ENCODE data around the gene YAE1.

Gene YAE1

GRCh38 chr7:39587393-39587792 lies 21.2 kb downstream of the YAE1 start:
- no peak for TF ChIP-seq CTCF (conservative IDR thresholded peaks at IDR 0.05; ENCODE audit: low read depth, low read length)
- H4K20me1 ChIP-seq (ENCODE audit: insufficient read depth) = no peaks in the 10 kb centered on the region
- no peak overlapping the region for H3K9ac ChIP-seq
- no peaks in the 10 kb centered on the region for H3K79me2 ChIP-seq (ENCODE audit: insufficient read depth, low read depth)
- no peak overlapping the region for H3K27ac ChIP-seq
- peaks cover 44% of the 10 kb centered on the region for H3K4me1 ChIP-seq (ENCODE audit: low read depth, poor library complexity, severe bottlenecking)
- H3K4me3 ChIP-seq (IDR thresholded peaks at IDR 0.05; ENCODE audit: insufficient read depth, low read depth, low read length) = no peak overlapping the region
- no peaks in the 10 kb centered on the region for H3K36me3 ChIP-seq (ENCODE audit: insufficient read depth)
- H3K4me2 ChIP-seq = no peak overlapping the region
- H3K27me3 ChIP-seq (ENCODE audit: insufficient read depth, low read depth) = no peaks in the 10 kb centered on the region
- no peak overlapping the region for H2AFZ ChIP-seq (ENCODE audit: low read depth)

GRCh38 chr7:39588416-39588815 lies 22.2 kb downstream of the YAE1 start:
- Histone ChIP-seq H3K79me2 (ENCODE audit: insufficient read depth, low read depth) (no peaks in the 10 kb centered on the region), H3K36me3 (ENCODE audit: insufficient read depth) (no peaks in the 10 kb centered on the region), H3K4me2 (peak overlapping the region; percentile 55; the same call in 1 of the 2 replicates), H2AFZ (ENCODE audit: low read depth) (no peak overlapping the region), H3K27ac (no peak overlapping the region), H4K20me1 (ENCODE audit: insufficient read depth) (no peaks in the 10 kb centered on the region), H3K4me1 (ENCODE audit: low read depth, poor library complexity, severe bottlenecking) (peaks cover 49% of the 10 kb centered on the region), H3K4me3 (IDR thresholded peaks at IDR 0.05; ENCODE audit: insufficient read depth, low read depth, low read length) (no peak overlapping the region), H3K9ac (no peak overlapping the region), H3K27me3 (ENCODE audit: insufficient read depth, low read depth) (no peaks in the 10 kb centered on the region)
- no peak for TF ChIP-seq CTCF (conservative IDR thresholded peaks at IDR 0.05; ENCODE audit: low read depth, low read length)

- Histone ChIP-seq H3K9ac (no peak overlapping the region), H3K79me2 (ENCODE audit: insufficient read depth, low read depth) (no peaks in the 10 kb centered on the region), H2AFZ (ENCODE audit: low read depth) (no peak overlapping the region), H3K36me3 (ENCODE audit: insufficient read depth) (no peaks in the 10 kb centered on the region), H3K4me3 (IDR thresholded peaks at IDR 0.05; ENCODE audit: insufficient read depth, low read depth, low read length) (no peak overlapping the region), H3K4me2 (peak overlapping the region; percentile 55), H3K4me1 (ENCODE audit: low read depth, poor library complexity, severe bottlenecking) (peaks cover 49% of the 10 kb centered on the region), H4K20me1 (ENCODE audit: insufficient read depth) (no peaks in the 10 kb centered on the region), H3K27me3 (ENCODE audit: insufficient read depth, low read depth) (no peaks in the 10 kb centered on the region), H3K27ac (peak overlapping the region; percentile 42)
- TF ChIP-seq CTCF (conservative IDR thresholded peaks at IDR 0.05; ENCODE audit: low read depth, low read length) = no peak
Observed at GRCh38 chr7:39589323-39590111, 23.3 kb downstream of the YAE1 start.

GRCh38 chr7:39592586-39592985 lies 26.4 kb downstream of the YAE1 start:
- no peak overlapping the region for H3K27ac ChIP-seq
- no peak overlapping the region for H3K4me3 ChIP-seq (IDR thresholded peaks at IDR 0.05; ENCODE audit: insufficient read depth, low read depth, low read length)
- H3K36me3 ChIP-seq (ENCODE audit: insufficient read depth) = no peaks in the 10 kb centered on the region
- no peaks in the 10 kb centered on the region for H3K27me3 ChIP-seq (ENCODE audit: insufficient read depth, low read depth)
- no peak for TF ChIP-seq CTCF (conservative IDR thresholded peaks at IDR 0.05; ENCODE audit: low read depth, low read length)
- H2AFZ ChIP-seq (ENCODE audit: low read depth) = no peak overlapping the region
- H3K4me1 ChIP-seq (ENCODE audit: low read depth, poor library complexity, severe bottlenecking) = peaks cover 37% of the 10 kb centered on the region
- H4K20me1 ChIP-seq (ENCODE audit: insufficient read depth) = no peaks in the 10 kb centered on the region
- H3K79me2 ChIP-seq (ENCODE audit: insufficient read depth, low read depth) = no peaks in the 10 kb centered on the region
- no peak overlapping the region for H3K9ac ChIP-seq
- H3K4me2 ChIP-seq = no peak overlapping the region
